Anterior cingulate cortex (tissue), 58 donors: ENCODE data around the gene POGK.
"Not testable (repeated sequence)": the region's sequence is repeated elsewhere in the genome, so short reads cannot be mapped to it uniquely, and the experiment has no call there.

Source experiments
- DNase-seq, 58 donors: peaks; one replicate each; lab custom pipeline; 2025; lab: John Stamatoyannopoulos, UW

Gene POGK

DNA sequence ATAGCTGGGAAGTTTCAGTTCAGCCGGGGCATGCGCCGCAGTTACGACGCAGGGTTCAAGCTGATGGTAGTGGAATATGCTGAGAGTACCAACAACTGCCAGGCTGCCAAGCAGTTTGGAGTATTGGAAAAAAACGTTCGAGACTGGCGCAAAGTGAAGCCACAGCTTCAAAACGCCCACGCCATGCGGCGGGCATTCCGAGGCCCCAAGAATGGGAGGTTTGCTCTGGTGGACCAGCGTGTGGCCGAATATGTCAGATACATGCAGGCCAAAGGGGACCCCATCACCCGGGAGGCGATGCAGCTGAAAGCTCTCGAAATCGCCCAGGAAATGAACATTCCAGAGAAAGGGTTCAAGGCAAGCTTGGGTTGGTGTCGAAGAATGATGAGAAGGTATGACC lies 9.9 kb downstream of the POGK start:
- DNase-seq, result no peak

DNA sequence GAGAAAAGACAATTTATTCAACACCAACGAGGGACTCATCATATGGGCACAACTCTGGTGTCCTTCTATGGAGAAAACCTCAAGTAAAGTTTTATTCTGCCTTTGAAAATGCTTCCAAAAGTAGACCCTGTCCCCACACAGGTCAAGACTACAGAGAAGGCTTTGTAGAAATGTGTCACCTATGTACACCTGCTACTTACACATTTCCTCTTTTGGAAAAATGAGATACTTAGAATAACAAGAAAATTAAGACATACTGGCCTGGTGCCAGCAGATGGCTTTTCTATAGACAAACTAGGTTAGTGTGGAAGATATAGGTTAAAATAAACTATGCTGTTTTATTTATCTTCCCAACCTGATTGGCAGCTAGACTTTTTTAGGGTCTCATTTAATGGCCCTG lies 13.6 kb downstream of the POGK start:
- no peak for DNase-seq

DNA sequence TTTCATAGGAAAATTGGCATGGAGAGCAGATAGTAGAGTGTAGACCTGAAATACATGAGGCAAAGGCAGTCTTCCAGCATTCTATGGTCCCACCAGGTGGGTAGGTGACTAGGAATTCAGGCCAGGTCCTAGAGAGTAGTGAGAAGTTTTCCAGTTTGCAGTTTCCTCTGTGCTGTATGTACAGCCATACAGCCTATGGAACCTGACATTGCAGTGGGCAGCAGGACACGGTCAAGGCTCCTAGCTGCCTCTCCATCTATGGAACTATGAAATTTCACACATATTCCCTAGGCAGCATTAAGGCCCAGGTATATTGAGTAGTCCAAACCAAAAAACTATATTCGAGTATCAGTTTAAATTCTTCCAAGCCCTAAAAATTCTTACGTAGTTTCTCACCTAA lies 16.3 kb downstream of the POGK start:
- no peak for DNase-seq

DNA sequence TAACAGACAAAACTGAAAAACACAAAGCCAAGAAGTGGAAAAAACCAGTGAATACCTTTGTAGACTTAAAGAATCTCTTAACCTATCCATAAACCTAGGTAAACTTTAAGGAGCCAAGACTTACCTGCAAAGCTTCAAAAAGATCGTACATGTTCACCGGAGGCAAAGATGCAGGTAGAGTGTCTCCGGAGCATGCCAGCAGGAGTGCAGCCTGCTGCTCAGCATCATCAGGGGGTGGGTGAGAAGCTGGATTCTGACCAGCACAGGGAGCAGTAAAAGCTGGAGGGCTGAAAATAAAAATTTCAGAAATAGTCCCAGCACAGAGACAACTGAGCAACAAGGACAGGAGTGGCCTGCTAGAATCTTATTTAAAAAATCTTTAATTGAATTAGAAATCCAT lies 18.7 kb downstream of the POGK start:
- DNase-seq, result peak in 3 of 58 donors; percentile 23 to 32 (median 25)

DNA sequence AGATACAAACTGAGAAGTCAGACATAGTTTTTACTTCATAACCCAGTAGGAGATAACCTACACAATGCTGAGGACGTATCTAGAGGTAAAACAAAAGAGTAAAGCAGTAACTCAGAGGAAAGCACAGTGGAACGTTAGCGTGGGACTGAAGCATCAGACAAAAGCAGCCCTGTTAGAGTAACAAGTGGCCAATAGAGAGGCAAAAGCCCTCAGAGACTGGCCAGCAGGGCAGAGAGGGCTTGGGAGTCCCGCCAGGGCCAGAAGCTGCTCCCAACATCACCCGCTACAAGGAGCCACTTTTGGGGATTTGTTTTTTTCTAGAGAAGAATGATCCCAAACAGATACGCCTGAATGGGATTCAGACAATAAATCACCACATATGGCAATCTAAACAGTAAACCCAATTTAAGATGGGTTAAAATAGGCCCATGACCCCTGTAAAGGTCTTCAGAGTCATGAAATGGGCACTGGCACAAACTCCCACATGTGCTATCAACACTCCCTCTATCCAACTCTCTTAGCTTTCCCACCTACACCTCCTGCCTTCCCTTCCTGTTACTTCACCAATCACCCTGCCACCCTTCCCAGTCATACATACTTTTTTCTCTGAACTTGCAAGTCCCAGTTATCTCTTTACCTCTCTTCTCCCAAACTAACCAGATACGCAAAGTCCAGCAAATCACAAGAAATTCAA lies 19.6 kb downstream of the POGK start:
- DNase-seq, result peak in 42 of 58 donors; percentile 12 to 87 (median 59)

DNA sequence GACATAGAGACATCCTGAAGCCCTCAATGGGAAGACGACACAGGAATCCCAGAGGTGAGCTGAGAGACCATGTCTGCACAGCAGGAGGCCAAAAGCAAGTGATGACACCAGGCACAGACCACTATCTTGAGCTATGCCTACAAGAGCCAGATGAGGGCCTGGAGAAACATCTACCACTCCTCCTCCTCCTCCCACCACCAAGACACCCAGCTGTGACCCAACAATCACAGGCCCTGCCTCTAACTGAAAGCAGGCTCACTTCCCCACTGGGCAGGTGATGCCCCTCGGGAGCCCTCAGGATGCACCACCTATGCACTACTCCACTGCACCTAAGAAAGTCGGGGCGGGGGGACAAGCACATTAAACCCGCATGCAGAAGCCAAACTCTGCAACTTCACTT lies 20.3 kb downstream of the POGK start:
- DNase-seq, result no peak

DNA sequence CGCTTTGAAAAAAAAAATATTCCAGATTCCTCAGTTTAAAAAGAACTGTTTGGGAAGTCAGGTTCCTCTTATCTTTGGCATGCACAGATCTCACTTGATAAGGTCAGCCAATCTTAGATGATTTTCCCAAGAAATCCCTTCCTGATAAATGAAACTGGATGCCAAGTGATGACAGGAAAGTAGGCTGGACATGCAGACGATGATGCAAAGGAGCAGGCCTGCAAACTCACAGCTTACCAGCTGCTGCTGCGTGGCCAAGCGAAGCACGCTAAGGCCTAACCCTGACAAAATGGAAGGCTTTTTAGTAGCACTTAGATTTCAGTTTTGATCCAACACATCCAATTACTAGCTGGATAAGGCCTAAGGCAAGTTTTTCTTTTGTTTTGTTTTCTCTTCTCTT lies 26.7 kb downstream of the POGK start:
- DNase-seq, result no peak

DNA sequence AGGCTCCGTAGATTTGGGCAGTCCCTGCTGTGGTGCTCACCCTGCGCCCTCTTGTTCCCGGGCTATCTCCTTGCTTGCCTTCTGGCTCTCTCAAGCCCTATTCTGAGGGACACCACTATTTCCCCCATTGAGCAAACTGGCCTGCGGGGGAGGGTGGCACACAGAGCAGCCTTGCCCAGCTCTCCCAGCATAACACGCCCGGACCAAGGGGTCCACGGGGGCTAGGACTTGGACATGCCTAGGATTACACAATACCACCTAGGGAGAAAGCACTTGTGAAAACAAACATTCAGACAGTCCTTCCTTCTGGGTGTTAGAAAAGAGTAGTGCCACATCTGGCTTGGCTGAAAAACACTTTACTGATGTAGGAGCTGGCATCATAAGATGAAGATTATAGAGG lies 29.4 kb downstream of the POGK start:
- no peak for DNase-seq

DNA sequence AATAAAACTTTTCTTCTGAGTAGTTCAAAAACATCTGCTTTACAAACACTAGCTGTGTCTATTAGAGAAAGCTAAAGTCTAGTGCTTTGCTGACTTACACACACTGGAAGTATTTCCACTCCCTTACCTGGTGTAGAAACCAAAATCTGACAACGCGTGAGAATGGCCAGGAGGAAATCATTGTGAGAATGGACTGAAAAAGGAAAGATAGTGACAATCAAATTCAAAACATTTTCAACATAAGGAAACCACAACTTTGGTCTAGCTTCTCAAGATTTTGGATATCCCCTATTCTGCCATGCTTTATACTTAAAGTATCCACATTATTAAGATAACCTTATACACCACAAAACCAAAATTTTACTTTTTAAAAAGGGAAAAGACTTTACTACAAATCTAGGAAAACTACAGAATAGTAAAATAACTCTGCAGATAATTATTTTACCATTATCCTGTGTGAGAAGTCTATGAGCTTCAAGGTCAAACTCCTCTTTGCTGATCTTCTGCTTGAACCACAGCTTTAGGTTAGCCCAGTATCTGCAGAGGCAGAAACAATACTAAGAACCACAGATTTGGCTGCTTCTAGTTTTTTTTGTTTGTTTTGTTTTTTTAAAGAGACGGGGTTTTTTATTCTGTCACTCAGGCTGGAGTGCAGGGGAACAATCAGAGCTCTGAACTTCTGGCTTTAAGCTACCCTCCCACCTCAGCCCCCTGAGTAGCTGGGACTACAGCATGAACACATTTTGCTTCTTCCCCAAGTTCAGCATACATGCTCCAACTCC lies 30.2 kb downstream of the POGK start:
- no peak for DNase-seq

DNA sequence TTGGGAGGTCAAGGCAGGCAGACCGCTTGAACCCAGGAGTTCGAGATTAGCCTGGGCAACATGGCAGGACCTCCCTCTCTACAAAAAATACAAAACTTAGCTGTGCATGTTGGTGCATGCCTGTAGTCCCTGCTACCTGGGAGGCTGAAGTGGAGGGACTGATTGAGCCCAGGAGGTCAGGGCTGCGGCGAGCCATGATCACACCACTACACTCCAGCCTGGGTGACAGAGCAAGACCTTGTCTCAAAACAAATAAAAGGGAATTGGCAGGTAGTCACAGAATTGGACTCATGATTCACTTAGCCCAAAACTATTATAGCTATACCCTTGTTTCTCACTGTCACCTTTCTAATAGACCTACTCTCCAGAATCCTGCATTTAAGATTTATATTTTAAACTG lies 31.3 kb downstream of the POGK start:
- no peak for DNase-seq

DNA sequence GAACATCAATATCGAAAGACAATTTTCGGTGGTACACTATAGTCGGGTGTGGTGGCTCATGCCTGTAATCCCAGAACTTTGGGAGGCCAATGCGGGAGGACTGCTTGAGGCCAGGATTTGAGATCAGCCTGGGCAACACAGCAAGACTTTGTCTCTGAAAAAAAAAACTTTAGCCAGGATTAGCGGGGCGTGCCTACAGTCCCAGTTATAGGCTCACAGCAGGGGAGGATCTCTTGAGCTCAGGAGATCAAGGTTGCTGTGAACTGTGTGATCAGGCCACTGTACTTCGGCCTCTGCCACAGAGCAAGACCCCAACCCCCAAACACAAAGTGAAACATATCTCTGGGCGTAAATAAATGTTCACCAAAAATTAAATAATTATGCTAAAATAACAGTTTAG lies 35.2 kb downstream of the POGK start:
- DNase-seq, result no peak

DNA sequence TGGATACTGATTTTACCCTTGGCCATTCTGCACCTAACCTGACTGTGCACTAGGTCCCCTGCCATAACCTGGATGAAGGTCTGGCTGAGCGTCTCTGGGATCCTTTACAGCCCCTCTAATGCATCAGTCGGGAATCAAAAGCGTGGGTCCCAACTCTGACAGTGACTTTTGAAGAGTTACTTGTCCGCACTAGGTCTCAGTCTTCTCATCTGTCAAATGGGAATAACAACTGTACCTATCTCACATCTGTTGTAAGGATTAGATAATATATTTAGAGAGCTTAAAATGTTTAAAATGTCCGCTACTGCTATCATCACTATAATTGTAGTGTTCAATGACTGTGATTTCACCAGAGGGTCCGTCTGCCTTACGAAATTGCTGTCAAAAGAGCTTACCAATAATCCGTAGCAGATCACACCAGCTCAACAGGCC lies 36.0 kb downstream of the POGK start:
- DNase-seq, result no peak

DNA sequence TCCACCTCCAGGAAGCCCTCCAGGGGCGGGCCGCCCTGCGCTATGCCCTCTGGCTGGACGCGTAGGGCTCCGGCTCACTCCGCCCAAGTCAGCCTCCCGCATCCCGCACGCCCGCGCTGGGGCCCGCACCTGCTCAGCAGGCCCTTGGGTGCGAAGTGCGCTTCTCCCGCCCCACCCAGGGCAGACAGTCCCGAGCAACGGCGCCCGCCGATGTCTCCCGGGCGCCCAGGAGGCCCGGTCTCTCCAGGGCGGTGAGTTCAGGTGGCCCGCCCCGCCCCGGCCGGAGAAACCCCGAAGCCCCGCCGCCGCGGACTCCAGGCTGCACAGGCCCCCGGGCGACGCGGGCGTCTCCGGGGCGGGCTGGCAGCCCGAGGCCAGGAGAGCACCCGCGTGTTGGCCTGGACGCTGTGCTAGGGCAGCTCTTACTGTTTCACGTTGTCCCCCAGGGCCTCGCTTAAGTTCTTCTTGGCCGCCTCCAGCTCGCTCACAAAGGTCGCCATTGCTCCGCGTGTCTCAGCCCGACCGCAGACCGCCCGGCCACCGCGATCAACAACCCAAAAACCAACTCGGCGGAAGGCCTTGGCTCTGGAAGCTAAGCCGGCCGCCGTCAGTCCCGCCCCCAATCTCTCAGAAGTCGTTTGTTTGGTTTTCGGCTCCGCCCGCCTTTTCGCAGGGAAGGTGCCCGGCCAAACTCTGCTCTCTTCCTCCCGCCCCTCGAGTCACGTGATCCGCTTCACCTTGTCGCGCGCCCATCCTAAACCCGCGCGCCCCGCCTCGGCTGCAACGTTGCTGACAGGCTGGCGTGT lies 36.7 kb downstream of the POGK start, which contains the start of gene TADA1:
TADA1 (minus strand) TSS at position 531 of the 806 bp plus-strand sequence; CDS start at position 500, 31 bp downstream.
- peak; percentile 83 to 99 (median 97) for DNase-seq

DNA sequence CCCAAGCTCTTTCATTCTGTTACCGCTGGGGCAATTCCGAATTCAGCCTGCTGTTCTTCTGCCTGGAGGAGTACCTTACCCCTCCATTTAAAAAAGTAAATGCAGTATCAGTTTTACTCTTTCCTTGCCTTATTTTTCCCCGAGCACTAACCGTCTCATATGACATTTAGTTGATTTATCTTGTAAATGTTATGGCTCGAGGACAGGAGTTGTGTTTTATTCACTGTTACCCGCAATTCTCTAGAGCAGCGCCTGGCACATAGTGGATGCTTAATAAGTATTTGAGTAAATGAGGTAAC lies 37.2 kb downstream of the POGK start:
- DNase-seq, result no peak

DNA sequence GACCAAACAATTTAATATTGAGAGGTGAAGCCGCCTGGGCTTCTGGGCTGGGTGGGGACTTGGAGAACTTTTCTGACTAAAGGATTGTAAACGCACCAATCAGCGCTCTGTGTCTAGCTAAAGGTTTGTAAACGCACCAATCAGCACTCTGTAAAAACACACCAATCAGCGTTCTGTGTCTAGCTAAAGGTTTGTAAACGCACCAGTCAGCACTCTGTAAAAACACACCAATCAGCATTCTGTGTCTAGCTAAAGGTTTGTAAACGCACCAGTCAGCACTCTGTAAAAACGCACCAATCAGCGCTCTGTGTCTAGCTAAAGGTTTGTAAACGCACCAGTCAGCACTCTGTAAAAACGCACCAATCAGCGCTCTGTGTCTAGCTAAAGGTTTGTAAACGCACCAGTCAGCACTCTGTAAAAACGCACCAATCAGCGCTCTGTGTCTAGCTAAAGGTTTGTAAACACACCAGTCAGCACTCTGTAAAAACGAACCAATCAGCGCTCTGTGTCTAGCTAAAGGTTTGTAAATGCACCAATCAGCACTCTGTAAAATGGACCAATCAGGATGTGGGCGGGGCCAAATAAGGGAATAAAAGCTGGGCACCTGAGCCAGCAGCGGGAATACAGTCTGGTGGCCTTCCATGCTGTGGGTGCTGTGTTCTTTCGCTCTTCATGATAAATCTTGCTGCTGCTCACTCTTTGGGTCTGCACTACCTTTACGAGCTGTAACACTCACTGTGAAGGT lies 39.1 kb downstream of the POGK start:
- DNase-seq, result not testable (repeated sequence)

DNA sequence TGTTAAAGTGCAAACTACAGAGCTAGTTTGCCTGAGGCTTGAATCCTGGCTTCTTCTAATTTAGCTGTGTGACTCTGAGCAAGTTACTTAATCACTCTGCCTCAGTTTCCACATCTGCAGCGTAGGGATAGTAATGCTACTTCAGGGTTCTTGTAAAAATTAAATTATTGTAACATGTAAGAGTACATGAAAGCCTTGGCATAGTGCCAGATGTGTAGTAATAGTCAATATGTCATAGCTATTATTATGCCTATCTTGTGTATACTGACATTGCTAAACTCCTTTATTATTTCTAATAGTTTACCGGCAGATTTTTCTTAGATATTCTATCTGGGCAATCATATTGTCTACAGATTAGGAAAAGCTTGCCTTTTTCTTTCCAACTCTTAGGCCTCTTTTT lies 43.6 kb downstream of the POGK start:
- no peak for DNase-seq

DNA sequence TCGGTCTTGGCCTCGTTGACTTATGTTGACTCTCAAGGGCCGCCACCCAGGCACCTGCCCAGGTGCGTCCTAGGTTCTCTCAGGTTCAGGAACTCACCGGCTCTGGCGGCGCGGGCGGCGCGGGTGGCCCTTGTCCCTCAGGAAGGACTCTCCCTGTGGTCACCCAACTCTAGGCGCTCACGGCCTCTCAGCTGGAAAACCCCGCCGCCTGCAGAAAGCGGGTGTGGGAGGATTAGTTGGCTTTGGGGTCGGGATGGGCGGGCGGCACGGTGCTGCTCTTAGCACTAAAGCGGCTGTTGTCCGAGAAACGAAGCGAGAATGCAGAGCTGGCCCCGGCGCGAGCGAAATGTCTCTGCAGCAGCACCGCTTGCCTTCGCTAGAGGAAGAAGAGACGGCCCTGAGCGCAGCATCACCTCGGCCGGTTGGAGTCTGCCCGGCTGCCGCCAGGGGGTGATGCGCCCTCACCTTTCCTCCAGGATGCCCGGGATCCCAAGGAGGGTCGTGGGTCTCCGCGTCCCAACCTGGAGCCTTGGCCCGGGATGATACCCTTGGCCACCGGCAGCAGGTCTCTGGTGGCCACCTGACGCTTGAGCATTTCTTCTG lies 44.9 kb downstream of the POGK start:
- DNase-seq, result peak in 54 of 58 donors; percentile 9 to 75 (median 34)

DNA sequence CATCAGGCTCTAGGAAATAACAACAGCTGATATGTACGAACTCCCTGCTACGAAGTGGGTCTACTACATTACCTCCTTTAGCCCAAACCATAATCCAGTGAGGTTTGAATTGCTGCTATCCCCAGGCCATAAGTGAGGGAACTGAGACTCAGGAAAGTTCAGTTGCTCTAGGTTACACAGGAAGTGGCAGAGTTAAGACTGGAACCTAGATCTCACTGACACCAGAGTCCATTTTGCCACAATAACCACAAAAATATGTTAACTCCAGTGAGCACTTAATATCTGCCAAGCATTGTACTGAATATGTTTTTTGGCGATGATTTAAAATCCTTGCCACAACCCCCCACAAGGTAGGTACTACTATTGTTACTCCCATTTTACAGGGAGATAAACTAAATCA lies 45.7 kb downstream of the POGK start:
- DNase-seq, result no peak

DNA sequence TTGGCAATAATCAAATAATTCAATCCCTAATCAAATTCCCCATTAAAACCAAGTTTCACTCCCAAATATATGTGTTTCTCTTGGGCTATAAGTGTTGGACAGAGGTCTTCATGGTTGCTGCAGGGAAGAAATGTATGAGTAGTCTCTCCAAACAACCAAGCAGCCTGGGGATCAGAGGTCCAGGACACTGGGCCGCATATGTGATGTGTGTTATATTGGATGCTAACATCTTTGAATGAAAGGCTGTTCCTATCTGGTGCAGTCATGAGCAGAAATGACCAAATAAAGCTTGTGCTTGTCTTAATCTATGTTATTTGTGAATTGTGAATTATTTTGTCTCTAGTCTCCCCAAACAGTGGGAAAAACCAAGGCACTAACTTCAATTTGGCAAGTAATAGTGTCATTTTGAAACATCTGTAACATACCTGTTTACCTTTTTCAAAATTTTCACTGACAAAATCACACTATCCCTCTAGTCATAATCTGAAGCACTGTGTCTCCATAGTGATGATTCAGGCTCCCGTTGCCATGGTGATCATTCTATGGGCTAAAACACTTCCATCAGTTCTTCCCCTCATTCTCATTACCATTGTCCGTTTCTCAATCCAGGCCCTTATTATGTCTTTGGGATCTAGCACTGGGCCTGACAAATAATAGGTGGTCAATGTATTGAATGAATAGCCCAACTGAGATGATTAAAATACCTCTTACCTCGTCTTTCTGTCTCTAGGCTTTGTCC lies 49.3 kb downstream of the POGK start:
- DNase-seq, result peak in 12 of 58 donors; percentile 2 to 56 (median 10)
